SK-N-SH (cell line): ENCODE results near the gene SERPINB12.

ENCODE experiments used
- CHD2 ChIP-seq: fragments of 150-350 bp; IDR thresholded peaks from 2 replicates; pipeline ENCODE4 v1.6.1; 2018; ENCODE audit warnings: low read length; ENCODE audit not compliant: partially characterized antibody
- CTCF ChIP-seq: fragments of 200-600 bp; sonication (generic); IDR thresholded peaks from 2 replicates; pipeline ENCODE4 v1.6.1; 2017; ENCODE audit warnings: antibody characterized with exemption, mild to moderate bottlenecking, moderate library complexity
- EP300 ChIP-seq, 2 experiments: IDR thresholded peaks; 2 replicates each; pipeline versions ENCODE4 v1.4.0 to v1.6.1; 2012; ENCODE audit warnings: borderline replicate concordance in 1 of 2, low read depth in 1 of 2, low read length in 1 of 2
- EZH2phosphoT487 ChIP-seq: fragments of 200-600 bp; sonication (generic); IDR thresholded peaks from 2 replicates; pipeline ENCODE4 v1.6.1; 2017; ENCODE audit warnings: low read depth, mixed run types, mild to moderate bottlenecking, antibody characterized with exemption, moderate library complexity, borderline replicate concordance
- GATA2 ChIP-seq: sonication (generic); formaldehyde crosslinking; IDR thresholded peaks from 2 replicates; pipeline ENCODE4 v1.5.0; 2020; ENCODE audit warnings: mild to moderate bottlenecking, missing genetic modification reagents
- JUND ChIP-seq: IDR thresholded peaks from 2 replicates; pipeline ENCODE4 v1.4.0; 2012
- POLR2AphosphoS5 ChIP-seq: IDR thresholded peaks from 2 replicates; pipeline ENCODE4 v1.6.1; 2012; ENCODE audit warnings: low read depth, low read length
- RAD21 ChIP-seq: IDR thresholded peaks from 2 replicates; pipeline ENCODE4 v1.6.1; 2012; ENCODE audit warnings: mild to moderate bottlenecking, low read length
- REST ChIP-seq: IDR thresholded peaks from 2 replicates; pipeline ENCODE4 v1.6.1; 2012; ENCODE audit warnings: mild to moderate bottlenecking, low read depth, low read length, moderate library complexity
- RFX5 ChIP-seq: IDR thresholded peaks from 2 replicates; pipeline ENCODE4 v1.6.1; 2012; ENCODE audit warnings: mild to moderate bottlenecking, improper control_type of control experiment, low read length
- SMC3 ChIP-seq: IDR thresholded peaks from 2 replicates; pipeline ENCODE4 v1.6.1; 2012; ENCODE audit warnings: low read depth, low read length, improper control_type of control experiment
- TAF1 ChIP-seq: IDR thresholded peaks from 2 replicates; pipeline ENCODE4 v1.6.1; 2012; ENCODE audit warnings: low read depth, mild to moderate bottlenecking, low read length, moderate library complexity, borderline replicate concordance
- TEAD4 ChIP-seq: IDR thresholded peaks from 2 replicates; pipeline ENCODE4 v1.4.0; 2012; ENCODE audit warnings: mild to moderate bottlenecking, borderline replicate concordance; ENCODE audit not compliant: insufficient read depth
- YY1 ChIP-seq: IDR thresholded peaks from 2 replicates; pipeline ENCODE4 v1.4.0; 2012; ENCODE audit warnings: low read depth, mild to moderate bottlenecking

DNA sequence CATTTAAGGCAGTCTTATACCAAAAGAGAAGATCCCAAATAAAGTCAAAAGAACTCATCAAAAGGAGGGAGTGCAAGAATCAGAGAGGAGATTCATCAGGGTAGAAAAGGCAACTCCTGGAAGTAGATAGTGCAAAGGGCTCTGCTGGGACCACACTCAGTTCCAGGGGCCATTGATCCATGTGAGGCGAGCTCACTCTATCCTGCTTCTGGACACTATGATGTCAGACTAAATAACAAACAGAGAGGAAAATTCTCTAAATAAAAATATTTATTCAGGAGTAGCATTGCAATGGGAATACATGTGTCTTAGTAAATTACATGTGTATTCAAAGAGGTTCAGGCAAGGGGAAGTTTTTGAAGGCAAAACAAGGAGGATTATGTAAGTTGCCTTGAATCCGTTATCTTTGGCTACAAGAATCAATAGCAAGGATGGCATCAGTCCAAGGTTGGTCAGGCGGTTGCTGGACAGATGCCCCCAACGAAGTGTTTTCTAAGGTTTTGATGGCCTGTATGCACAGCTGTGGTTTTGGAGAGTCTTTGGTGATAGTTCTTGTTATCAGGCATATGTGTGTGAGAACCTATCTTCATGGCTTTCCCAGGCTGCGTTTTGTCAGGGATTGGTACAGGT is 13.2 kb upstream of the SERPINB12 start:
- TF ChIP-seq TEAD4: no peak
- TF ChIP-seq CTCF: no peak
- no peak for TF ChIP-seq GATA2
- no peak for TF ChIP-seq RAD21
- no peak for TF ChIP-seq EP300 (IDR thresholded peaks at IDR 0.05; ENCODE audit: borderline replicate concordance in 1 of 2, low read depth in 1 of 2, low read length in 1 of 2)
- TF ChIP-seq EZH2phosphoT487: no peak
- TF ChIP-seq CHD2: no peak
- no peak for TF ChIP-seq YY1
- TF ChIP-seq REST: no peak
- TF ChIP-seq RFX5: no peak
- no peak for TF ChIP-seq POLR2AphosphoS5
- no peak for TF ChIP-seq JUND
- no peak for TF ChIP-seq SMC3
- TF ChIP-seq TAF1: no peak
